Germinal center (tissue), 1 donor: Measurements from ENCODE around the gene AADACL4.
"Not testable (repeated sequence)": the region's sequence is repeated elsewhere in the genome, so short reads cannot be mapped to it uniquely, and the experiment has no call there.

ENCODE experiments used
- DNase-seq: peaks from one replicate; pipeline ENCODE4 v3.0.0; 2012; ENCODE audit warnings: mixed read lengths, low spot score

AADACL4 gene

GRCh38 chr1:12629985-12630760 is 13.7 kb upstream of the AADACL4 start:
- no peak for DNase-seq

DNA sequence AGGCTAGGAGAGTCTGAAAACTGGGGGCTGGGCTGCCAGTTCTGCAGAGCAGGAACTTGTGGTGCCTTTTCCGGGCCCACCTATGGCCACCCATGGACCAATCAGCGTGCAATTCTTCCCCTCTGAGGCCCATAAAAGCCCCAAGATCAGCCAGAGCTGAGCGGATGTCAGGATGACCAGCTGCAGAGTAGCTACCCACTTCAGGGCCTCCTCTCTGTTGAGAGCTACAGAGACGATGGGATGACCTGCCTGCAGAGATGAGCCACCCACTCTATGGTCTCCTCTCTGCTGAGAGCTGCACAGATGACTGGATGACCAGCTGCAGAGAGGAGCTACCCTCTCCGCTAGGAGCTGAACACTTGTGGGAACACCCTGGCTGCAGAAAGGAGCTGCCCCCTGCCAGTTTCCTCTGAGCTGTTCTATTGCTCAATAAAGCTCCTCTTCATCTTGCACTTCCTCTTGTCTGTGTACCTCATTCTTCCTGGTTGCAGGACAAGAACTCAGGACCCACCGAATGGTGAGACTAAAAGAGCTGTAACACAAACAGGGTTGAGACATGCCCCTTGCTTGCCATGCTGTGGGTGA is 12.8 kb upstream of the AADACL4 start:
- no peak for DNase-seq

DNA sequence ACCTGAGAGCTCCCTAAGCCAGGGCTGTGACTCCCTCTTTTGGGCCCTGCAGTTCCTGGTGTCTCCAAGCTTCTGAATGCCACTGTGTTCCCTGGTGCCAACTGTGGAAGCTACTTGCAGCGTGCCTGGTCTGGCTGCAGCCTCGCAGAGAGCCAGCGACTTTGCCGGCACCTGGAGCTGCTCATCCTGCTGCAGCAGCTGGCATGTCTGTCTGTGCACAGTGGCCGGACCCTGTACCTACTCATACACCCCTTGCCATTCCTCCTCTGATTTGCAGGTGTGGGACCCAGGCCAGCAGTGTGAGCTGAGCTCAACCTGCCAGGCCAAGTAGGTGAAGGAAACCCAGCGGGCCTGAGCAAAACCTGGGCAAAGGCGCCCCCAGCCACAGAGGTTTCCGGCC is 12.3 kb upstream of the AADACL4 start:
- DNase-seq: no peak

DNA sequence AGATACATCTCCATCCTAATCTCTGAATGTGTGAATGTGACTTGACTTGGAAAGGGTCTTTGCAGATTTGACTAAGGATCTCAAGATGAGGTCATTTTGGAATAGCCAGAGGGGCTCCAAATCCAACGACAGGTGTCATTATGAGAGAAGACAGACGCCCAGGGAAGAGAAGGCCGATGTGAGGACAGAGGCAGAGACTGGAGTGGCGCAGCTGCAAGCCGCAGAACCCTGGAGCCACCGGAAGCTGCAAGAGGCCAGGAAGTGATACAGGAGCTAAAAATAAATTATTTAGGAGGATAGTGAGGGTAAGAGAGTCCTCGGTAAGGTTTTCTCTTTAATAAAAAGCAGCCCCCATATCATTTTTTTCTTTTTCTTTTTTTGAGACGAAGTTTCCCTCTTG is 9.7 kb upstream of the AADACL4 start:
- DNase-seq: no peak

DNA sequence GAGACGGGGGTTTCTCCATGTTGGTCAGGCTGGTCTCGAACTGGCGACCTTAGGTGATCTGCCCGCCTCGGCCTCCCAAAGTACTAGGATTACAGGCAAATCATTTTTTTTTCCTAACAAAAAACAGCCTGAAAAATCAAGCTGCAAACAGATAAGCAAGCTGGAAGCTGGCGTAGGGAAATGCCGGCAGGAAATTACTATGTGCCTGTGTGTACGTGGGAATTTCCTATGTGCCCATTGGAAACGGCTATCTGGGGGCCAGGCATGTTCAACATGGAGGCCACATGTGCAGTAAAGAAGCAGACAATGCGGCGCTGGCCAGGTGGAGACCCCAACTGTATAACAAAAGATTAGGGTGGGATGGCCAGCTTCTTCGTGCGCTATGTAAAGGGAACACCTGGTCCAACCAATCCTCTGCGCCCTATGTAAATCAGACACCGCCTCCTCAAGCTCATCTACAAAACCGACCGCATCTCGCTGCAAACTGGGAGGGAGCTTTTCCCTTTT is 9.1 kb upstream of the AADACL4 start:
- DNase-seq: no peak

DNA sequence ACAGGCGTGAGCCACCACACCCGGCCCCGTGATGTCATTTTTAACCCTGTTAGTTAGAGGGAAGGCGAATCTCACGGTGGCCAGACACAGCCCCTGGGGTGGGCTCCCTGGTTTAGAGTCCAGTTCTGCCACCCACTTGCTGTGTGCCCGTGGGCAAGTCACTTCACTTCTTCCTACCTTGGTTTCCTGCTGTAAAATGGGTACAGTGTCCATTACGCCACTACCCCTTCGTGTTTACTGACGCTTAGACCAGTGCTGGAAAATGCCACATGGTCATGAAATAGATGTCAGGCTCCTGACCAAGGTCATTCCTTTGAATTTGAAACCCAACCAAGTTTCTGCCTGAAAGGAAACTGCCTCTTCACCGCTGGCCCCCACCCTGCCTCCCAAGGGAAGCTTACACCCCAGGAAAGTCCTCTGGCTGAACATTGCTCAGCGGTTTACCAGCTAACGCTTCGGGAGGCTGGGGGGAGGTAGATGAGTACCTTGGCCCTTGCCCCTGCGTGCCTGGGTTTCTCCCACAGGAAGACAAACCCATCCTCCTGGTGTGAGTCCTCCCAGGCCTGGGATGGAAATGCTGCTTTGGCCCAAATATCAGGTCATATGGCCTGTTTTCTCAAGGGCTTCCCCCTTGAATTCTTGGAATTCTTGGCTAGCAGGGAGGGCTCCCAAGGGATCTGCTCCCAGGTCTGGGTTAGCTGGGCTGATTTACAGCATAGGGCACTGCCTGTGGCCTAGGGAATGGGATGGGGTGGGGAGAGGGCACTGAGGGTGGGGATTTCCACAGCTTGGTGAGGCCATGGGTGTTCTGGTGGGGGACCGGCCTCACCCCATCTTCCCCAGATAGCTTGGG is 7.6 kb upstream of the AADACL4 start:
- DNase-seq: no peak

- no peak for DNase-seq
Observed at GRCh38 chr1:12637693-12638092, 6.2 kb upstream of the AADACL4 start.

- no peak for DNase-seq
Observed at GRCh38 chr1:12640237-12640957, 3.5 kb upstream of the AADACL4 start.

DNA sequence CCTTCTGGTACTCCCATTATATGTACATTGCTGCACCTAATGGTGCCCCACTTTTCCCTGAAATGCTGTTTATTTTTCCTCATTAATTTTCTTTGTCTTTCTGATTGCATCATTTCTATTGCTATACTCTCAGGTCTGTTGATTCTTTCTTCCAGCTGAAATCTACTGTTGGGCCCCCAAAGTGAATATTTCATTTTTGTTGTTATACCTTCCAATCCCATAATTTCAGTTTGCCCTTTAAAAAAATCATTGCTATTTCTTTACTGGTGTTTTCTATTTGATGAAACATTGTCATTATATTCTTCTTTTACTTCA is 3.0 kb upstream of the AADACL4 start:
- no peak for DNase-seq

GRCh38 chr1:12643079-12643478 is 806 bp upstream of the AADACL4 start:
- DNase-seq: no peak

DNA sequence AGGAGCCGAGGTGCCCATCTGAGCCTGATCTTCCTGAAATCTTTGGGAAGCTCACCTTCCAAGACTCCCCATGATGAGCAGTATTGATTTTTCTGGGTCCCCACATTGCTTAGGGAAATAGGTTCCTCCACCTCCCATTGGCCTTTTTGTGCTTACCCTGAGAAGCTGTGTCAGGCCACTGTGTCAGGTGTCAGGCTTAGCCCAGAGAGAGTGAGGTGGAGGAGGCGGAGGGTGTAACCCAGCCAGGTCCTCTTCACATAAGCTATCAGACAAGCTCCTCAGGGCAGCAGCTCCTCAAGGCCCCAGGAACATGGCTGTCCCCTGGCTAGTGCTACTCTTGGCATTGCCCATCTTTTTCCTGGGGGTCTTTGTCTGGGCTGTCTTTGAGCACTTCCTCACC is 352 bp downstream of the AADACL4 start:
- DNase-seq: no peak

DNA sequence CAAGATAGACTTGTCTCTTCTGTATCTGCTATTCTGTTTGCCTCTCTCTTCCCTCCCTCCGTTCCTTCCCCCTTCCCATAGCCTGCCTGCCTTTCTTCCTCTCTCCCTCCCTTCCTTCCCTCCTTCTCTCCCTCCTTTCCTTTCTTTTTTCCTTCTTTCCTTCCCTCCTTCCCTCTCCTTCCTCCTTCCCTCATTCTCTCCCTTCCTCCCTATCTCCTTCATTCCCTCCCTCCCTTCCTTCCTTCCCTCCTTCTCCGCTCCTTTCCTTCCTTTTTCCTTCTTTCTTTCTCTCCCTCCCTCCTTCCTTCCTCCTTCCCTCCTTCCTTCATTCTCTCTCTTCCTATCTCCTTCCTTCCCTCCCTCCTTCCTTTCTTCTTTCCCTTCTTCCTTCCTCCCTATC is 944 bp downstream of the AADACL4 start:
- DNase-seq: no peak

DNA sequence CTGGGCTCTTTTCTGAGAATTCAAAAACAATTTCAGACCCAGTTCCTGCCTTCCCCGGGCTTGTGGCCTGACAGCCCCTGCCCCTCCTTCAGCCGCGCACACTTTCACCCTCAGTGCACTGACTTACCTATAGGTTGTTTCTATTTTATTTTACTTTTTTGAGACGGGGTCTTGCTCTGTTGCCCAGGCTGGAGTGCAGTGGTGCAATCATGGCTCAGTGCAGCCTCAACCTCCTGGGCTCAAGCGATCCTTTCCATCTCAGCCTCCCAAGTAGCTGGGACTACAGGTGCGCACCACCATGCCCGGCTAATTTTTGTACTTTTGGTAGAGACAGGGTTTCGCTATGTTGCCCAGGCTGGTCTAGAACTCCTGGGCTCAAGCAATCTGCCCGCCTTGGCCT is 1.5 kb downstream of the AADACL4 start:
- DNase-seq: not testable (repeated sequence)

- no peak for DNase-seq
Observed at GRCh38 chr1:12648741-12649140, 4.9 kb downstream of the AADACL4 start.

- no peak for DNase-seq
Observed at GRCh38 chr1:12649971-12650421, 6.1 kb downstream of the AADACL4 start.

GRCh38 chr1:12654004-12654567 is 10.2 kb downstream of the AADACL4 start:
- DNase-seq: no peak

DNA sequence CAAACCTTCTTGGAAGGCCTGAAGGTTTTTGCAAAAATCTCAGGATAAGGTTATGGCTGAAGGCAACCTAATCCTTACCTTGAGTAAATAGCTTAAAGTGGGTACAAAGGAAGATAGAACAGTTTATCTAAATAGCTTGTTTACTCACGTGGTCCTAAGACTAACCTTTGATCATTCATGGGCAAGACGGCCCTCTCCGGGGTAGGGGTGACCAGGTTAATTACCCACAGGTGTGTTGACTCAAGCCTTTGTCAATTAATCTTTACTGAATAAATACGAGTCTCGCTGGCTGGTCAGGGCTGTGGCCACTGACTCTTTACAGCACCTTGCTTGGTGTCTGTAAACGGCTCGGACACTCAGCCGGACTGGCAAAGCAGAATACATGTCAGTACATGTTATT is 10.8 kb downstream of the AADACL4 start:
- DNase-seq: no peak

- no peak for DNase-seq
Observed at GRCh38 chr1:12656575-12656974, 12.7 kb downstream of the AADACL4 start.

GRCh38 chr1:12657060-12657884 is 13.4 kb downstream of the AADACL4 start:
- no peak for DNase-seq

- DNase-seq: not testable (repeated sequence)
Observed at GRCh38 chr1:12657885-12658512, 14.1 kb downstream of the AADACL4 start.
